Transverse colon (tissue), 4 donors: ENCODE results near the gene KRTAP10-11.

Source experiments
- CTCF ChIP-seq, 5 experiments: fragments of 200-600 bp in 3 of 5; fragments of 450-650 bp in 2 of 5; sonication (generic) in 3 of 5; IDR thresholded peaks; 1 replicate in 2 of 5; 2 replicates in 3 of 5; pipeline ENCODE4 v1.5.1; 2016 to 2017; ENCODE audit warnings: antibody characterized with exemption in 5 of 5, inconsistent platforms in 3 of 5, mild to moderate bottlenecking in 2 of 5, moderate library complexity in 1 of 5
- EP300 ChIP-seq: sonication (generic); formaldehyde crosslinking; IDR thresholded peaks from one replicate; pipeline ENCODE4 v1.6.1; 2017; ENCODE audit warnings: antibody characterized with exemption, low read depth
- POLR2AphosphoS5 ChIP-seq, 3 donors: sonication (generic); formaldehyde crosslinking; IDR thresholded peaks; one replicate each; pipeline ENCODE4 v1.6.1; 2016; ENCODE audit warnings: antibody characterized with exemption in 3 of 3

GRCh38 chr21:44611551-44611950 is 34.7 kb upstream of the KRTAP10-11 start:
- no peak for TF ChIP-seq POLR2AphosphoS5 (IDR thresholded peaks at IDR 0.05)
- TF ChIP-seq CTCF (IDR thresholded peaks at IDR 0.05), result no peak
- no peak for TF ChIP-seq EP300
